ENCODE measurements around the gene MRPL55. TPM values are rescaled to one million over a fixed set of nuclear protein-coding genes. Genes with fewer than 3 reads are reported as not detected.
A peak's percentile ranks its signal among the peaks of the same experiment; 100 is the strongest.

MRPL55 gene
- total RNA-seq, 2 donors from 2014 or later, result 33.0 to 60.7 TPM

DNA sequence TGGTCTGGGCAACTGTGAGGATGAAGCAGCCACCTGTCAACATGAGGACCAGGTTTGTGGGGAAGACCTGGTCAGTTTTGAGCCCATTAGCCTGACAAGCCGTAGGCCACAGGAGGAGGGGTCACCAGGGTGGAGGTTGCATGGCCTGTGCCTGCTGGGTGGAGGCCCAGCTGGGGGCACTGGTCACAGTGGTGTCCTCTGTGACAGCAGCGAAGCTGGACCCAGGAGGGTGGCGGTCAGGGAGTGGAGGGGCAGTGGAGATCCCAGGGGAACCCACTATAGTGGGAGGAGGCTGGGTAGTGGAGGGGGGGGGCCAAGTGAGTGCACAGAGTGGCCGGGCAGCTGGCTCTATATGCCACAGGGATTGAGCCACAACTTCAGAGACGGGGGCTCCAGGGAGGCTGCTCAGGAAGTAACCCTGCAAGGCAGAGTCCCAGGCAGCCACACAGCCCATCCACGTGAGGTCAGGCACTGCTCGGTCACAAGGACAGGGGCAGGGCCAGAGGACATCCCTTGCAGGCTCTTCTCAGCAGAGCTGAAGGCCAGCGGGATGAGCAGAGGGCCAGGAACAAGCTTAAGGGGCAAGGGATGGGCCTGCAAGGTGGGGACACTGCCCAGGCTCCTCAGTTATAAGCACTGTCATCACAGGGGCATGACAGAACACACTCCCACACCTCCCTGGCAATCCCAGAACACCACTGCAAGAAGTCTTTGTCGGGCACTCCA, 3.7 kb downstream of the MRPL55 start:
- intact Hi-C loops (cut with DNase I), result no loop called here
- H3K9me3 ChIP-seq, result no peaks in the 10 kb centered on the region

DNA sequence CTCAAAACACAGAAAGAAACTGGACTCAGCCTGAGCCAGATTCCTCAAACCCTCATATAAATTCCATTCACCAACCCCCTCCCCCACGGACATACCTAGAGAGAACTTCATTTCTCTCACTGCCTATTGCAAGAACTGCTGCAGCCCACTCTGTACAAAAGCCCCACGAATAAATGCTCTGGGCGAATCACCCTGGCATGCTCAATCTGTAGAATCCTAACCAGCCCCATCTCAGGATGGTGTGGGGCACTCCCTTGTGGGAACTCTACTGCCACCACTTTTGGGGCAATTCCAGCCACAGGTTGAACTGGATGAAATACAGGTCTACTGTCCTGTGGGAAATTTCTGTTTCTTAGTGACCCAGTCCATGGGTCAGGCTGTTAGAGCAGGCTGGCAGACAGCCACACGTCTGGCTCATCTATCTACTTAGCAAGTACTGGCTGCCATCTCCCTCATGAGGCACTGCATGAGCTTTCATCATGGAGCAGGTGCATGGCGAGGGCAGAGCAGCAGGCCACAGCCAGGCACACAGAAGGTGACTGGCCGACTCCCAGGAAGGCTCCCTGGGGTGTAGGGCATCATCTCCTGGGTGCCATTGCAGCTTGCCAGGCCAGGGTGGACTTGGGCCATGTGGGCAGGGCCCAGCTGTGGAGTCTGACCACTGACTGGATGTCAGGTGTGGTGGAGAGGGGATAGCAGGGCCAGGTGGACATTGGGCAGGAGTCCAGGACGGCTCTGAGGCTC, 4.4 kb downstream of the MRPL55 start:
- H3K36me3 ChIP-seq, result no peaks in the 10 kb centered on the region
- H3K27ac ChIP-seq, result no peak overlapping the region
- no peaks in the 10 kb centered on the region for H3K9me3 ChIP-seq
- H3K4me3 ChIP-seq, result no peak overlapping the region
- no peaks in the 10 kb centered on the region for H3K27me3 ChIP-seq
- TF ChIP-seq, protein P1, sequence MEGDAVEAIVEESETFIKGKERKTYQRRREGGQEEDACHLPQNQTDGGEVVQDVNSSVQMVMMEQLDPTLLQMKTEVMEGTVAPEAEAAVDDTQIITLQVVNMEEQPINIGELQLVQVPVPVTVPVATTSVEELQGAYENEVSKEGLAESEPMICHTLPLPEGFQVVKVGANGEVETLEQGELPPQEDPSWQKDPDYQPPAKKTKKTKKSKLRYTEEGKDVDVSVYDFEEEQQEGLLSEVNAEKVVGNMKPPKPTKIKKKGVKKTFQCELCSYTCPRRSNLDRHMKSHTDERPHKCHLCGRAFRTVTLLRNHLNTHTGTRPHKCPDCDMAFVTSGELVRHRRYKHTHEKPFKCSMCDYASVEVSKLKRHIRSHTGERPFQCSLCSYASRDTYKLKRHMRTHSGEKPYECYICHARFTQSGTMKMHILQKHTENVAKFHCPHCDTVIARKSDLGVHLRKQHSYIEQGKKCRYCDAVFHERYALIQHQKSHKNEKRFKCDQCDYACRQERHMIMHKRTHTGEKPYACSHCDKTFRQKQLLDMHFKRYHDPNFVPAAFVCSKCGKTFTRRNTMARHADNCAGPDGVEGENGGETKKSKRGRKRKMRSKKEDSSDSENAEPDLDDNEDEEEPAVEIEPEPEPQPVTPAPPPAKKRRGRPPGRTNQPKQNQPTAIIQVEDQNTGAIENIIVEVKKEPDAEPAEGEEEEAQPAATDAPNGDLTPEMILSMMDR (IDR thresholded peaks at IDR 0.05), result no peak
- DNase-seq, result no peak
- no peak overlapping the region for H3K9ac ChIP-seq (ENCODE audit: low read depth in 2 of 2, low read length in 2 of 2)
- H3K4me1 ChIP-seq, result peaks cover 21% of the 10 kb centered on the region
- intact Hi-C loops (cut with DNase I), result no loop called here

More for the DNA sequence above, 3.7 kb downstream of the MRPL55 start:
- Histone ChIP-seq H3K36me3 (no peaks in the 10 kb centered on the region), H3K9ac (ENCODE audit: low read depth in 2 of 2, low read length in 2 of 2) (no peak overlapping the region), H3K4me1 (peaks cover 21% of the 10 kb centered on the region), H3K4me3 (no peak overlapping the region), H3K27ac (no peak overlapping the region), H3K27me3 (no peaks in the 10 kb centered on the region)
- DNase-seq, result no peak
- TF ChIP-seq, protein P1 (IDR thresholded peaks at IDR 0.05), result no peak

DNA sequence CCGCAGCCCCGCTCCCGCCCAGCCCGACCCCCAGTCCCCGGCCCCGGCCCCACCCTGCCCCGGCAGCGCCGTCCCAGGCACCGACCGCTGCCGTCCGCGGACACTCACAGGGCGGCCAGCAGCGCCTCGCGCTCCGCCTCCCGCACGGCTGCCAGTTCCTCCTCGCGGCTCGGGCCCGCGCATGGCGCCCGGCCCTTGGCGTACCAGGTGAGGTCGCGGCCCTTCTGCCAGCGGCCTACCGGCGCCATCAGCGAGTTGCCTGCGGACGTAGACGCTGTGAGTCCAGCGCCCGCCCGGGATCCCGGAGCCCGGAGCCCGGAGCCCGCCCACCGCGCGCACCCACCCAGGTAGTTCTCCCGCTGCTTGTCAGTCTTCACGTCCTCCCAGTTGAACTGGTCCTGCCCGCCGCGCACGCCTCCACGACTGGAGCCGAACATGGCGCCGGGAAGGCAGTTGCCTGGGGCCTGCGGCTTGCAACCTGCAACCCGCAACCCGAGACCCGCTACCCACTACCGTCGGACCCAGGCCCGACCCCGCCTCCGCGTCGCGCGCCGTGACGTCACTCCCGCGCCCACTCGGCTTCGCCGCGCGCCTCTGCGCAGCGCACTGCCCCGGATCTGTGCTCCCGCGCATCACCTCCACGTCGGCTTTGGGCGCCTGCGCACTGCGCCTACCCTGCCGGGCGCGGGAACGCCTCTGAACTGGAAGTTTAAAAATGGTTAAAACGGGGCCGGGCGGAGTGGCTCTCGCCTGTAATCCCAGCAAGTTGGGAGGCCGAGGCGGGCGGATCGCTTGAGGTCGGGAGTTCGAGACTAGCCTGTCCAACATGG, 6.1 kb downstream of the MRPL55 start, which contains the start of gene C1orf35:
C1orf35 (minus strand) TSS at position 535 of the 830 bp plus-strand sequence; CDS start at position 437, 98 bp downstream.
- H3K36me3 ChIP-seq, result peaks cover 13% of the 10 kb centered on the region

DNA sequence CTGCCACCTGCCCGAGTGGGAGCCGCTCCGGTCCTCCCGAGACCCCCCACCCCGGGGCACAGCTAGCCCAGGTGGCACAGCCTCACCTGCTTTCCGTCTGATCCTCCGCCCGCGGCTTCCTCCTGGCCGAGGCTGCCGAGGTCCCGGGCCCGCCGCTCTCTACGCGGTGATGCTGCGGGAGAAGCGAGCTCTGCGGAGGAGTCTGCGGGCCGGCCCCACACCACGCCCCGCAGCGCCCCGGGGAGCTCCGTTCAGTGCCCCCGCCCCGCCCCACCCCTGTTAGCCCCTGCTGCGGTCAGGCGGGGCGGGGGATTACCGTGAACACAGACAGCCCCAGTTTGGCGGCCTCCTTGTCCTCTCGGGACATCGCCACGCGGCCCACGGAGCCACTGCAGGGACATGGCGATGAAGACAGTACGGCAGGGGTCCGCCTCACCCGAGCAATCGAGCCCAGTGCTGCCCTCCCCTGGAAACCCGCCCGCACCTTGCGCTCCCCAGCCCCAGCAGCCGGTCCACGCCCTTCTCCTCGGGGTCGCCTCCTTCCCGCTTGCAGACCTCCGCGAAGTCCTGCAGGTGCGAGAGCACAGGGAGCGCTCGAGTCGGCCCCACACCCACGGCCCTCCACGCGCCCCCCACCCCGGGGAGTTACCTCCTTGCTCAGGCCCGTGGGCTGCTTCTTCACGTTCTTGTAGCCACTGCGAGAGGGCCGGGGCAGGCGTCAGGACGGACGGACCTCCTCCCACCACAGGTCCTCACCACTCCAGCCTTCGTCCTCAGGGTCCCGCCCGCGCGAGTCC, 6.9 kb downstream of the MRPL55 start:
- peak overlapping the region; percentile 96 for H3K27ac ChIP-seq
- TF ChIP-seq, protein P1 (IDR thresholded peaks at IDR 0.05), result no peak

More for the DNA sequence above, 6.1 kb downstream of the MRPL55 start, which contains the start of gene C1orf35:
- TF ChIP-seq, protein P1 (IDR thresholded peaks at IDR 0.05), result no peak
- Histone ChIP-seq H3K27me3 (no peaks in the 10 kb centered on the region), H3K4me1 (peaks cover 14% of the 10 kb centered on the region), H3K9me3 (no peaks in the 10 kb centered on the region), H3K4me3 (peak within 1 kb of the TSS; percentile 90), H3K9ac (ENCODE audit: low read depth in 2 of 2, low read length in 2 of 2) (peak within 1 kb of the TSS; percentile 78 to 84), H3K27ac (peak within 1 kb of the TSS; percentile 96)
- intact Hi-C loops (cut with DNase I), result no loop called here
- peak; percentile 96 for DNase-seq

More for the DNA sequence above, 6.9 kb downstream of the MRPL55 start:
- no peaks in the 10 kb centered on the region for H3K27me3 ChIP-seq
- H3K4me3 ChIP-seq, result peak overlapping the region; percentile 90
- intact Hi-C loops (cut with DNase I), result no loop called here
- peaks cover 13% of the 10 kb centered on the region for H3K4me1 ChIP-seq
- DNase-seq, result peak; percentile 56
- H3K9ac ChIP-seq (ENCODE audit: low read depth in 2 of 2, low read length in 2 of 2), result peak overlapping the region; percentile 78
- peaks cover 14% of the 10 kb centered on the region for H3K36me3 ChIP-seq
- no peaks in the 10 kb centered on the region for H3K9me3 ChIP-seq

All from colonic mucosa (tissue), 4 donors.